Thyroid gland (tissue), 4 donors: Measurements from ENCODE around the gene PPP4R1. TPM values are rescaled to one million over a fixed set of nuclear protein-coding genes. Genes with fewer than 3 reads are reported as not detected.

Experiments used
- DNase-seq, 2 donors: peaks; one replicate each; pipeline ENCODE4 v3.0.0-alpha.2; 2019
- H3K27ac ChIP-seq, 3 donors: fragments of 200-600 bp; sonication (generic); 1 replicate in 2 of 3; 2 replicates in 1 of 3; pipeline ENCODE4 v1.5.1; 2016 to 2019; ENCODE audit warnings: mild to moderate bottlenecking in 1 of 3, moderate library complexity in 1 of 3
- H3K27me3 ChIP-seq: fragments of 200-600 bp; sonication (generic); one replicate; pipeline ENCODE4 v1.5.1; 2019
- H3K36me3 ChIP-seq, 2 donors: fragments of 200-600 bp; sonication (generic); one replicate each; pipeline ENCODE4 v1.5.1; 2016 to 2019
- H3K4me1 ChIP-seq, 2 donors: fragments of 200-600 bp; sonication (generic); one replicate each; pipeline ENCODE4 v1.5.1; 2017 to 2019
- H3K4me3 ChIP-seq, 3 donors: fragments of 200-600 bp; sonication (generic); replicated peaks in 1 of 3; 1 replicate in 2 of 3; 2 replicates in 1 of 3; pipeline ENCODE4 v1.5.1; 2016; ENCODE audit warnings: mild to moderate bottlenecking in 1 of 3
- H3K9me3 ChIP-seq: fragments of 200-600 bp; sonication (generic); one replicate; pipeline ENCODE4 v1.5.1; 2017
- CTCF ChIP-seq, 6 experiments: fragments of 200-600 bp in 3 of 6; fragments of 450-650 bp in 3 of 6; sonication (generic) in 3 of 6; IDR thresholded peaks; one replicate each; pipeline ENCODE4 v1.5.1; 2016 to 2019; ENCODE audit warnings: antibody characterized with exemption in 6 of 6, mild to moderate bottlenecking in 2 of 6, inconsistent platforms in 1 of 6, moderate library complexity in 1 of 6
- POLR2A ChIP-seq, 2 donors: fragments of 450-650 bp; IDR thresholded peaks; one replicate each; pipeline ENCODE4 v1.6.1; 2017; ENCODE audit warnings: antibody characterized with exemption in 2 of 2, mild to moderate bottlenecking in 2 of 2, moderate library complexity in 1 of 2
- WGBS, 2 donors: methylation state at CpG; one replicate each; pipeline ENCODE4 v1.1.5; 2017; 5-methylcytosine and 5-hydroxymethylcytosine counted together
- intact Hi-C: fragments of 100-400 bp; cut with DNase I; formaldehyde crosslinking; loops from one replicate; pipeline ENCODE4 v1.15.1; 2023
- total RNA-seq, 4 donors: library from RNA; depleted of rRNA; stranded (reverse); fragments of >200 nt; gene quantifications; one replicate each; pipeline ENCODE4 v1.2.3, GENCODE V29; 2016

Gene PPP4R1
- total RNA-seq, 4 donors from 2014 or later = 95.5 to 170 (median 110) TPM

DNA sequence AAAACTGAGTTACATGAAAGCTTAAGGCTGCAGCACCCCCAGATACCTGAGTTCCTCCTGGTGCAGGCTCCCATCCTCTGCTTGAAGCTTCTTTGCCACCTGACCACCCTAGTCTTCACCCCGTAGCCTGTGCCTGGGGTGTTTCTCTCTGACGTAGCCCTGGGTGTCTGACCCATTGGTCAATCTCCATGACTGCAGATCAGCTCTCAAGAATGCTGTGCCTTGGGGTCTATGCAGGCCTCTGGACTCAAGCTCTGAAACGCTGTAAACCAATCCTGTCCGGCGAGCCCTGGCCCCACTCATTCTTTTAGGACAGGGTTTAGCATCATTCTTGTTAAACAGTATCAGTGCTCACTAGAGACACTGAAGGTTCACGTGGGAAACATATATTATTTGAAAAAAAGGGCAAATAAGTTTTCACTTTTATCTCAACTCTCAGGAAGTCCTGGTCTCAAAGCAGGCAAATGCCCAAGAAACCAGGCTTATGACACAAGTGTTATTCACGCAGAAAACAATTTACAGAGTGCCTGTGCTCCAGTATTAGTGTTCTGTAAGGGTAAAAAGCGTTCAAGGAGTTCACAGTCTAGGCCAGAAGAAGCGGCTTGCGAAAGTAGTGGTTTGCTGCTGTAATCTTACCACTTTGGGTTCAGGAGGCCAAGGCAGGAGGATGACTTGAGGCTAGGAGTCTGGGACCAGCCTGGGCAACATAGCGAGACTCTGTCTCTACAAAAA is 22.8 kb upstream of the PPP4R1 start:
- Histone ChIP-seq H3K4me3 (no peak overlapping the region), H3K9me3 (no peaks in the 10 kb centered on the region), H3K27ac (no peak overlapping the region), H3K27me3 (no peaks in the 10 kb centered on the region), H3K4me1 (no peaks in the 10 kb centered on the region), H3K36me3 (no peaks in the 10 kb centered on the region)
- intact Hi-C loops = no loop called here
- TF ChIP-seq POLR2A (IDR thresholded peaks at IDR 0.05) = no peak
- TF ChIP-seq CTCF (IDR thresholded peaks at IDR 0.05) = no peak
- DNase-seq = no peak
- 94% methylated on average over 10 to 11 of the region's 11 CpGs for WGBS, 2 donors

- H3K36me3 ChIP-seq = no peaks in the 10 kb centered on the region
- no peak overlapping the region for H3K27ac ChIP-seq
- TF ChIP-seq POLR2A (IDR thresholded peaks at IDR 0.05) (no peak), CTCF (IDR thresholded peaks at IDR 0.05) (no peak)
- WGBS, 2 donors = 96 to 97% methylated on average over 8 of the region's 8 CpGs
- H3K4me3 ChIP-seq = no peak overlapping the region
- H3K4me1 ChIP-seq = no peaks in the 10 kb centered on the region
- DNase-seq = no peak
- no peaks in the 10 kb centered on the region for H3K9me3 ChIP-seq
- intact Hi-C loops = no loop called here
- no peaks in the 10 kb centered on the region for H3K27me3 ChIP-seq
Observed at GRCh38 chr18:9634856-9635255, 20.5 kb upstream of the PPP4R1 start.

DNA sequence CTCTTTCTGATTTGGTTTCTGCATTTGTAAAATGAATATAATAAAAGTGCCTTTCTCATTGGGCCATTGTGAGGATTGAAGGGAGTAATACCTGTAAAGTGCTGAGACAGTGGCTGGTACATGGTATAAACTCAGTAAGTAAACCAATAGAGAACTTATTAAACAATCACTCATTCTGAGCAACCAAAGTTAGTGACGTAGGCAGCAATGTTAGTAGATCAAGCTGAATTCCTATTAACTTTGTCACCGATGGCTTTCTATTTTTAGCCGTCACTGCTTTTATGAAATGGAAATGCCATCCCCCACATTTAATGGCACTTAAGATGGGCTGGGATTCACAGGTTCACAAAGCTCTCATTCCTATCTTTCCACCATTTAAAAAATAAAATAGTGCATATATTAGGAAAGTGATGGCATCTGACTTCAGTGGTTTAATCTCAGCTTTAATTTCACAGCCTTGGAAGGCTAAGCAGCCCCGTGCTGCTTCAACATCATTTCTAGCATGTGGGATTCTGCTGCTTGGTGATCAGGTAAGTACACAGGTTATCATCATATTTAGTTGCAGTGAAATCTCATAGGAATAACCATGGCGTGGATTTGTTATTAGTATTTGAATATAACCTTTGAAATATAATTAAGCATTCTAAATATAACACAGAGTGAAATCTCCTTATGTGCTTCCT is 17.6 kb upstream of the PPP4R1 start:
- TF ChIP-seq CTCF (IDR thresholded peaks at IDR 0.05) (no peak), POLR2A (IDR thresholded peaks at IDR 0.05) (no peak)
- Histone ChIP-seq H3K36me3 (no peaks in the 10 kb centered on the region), H3K9me3 (no peaks in the 10 kb centered on the region), H3K4me1 (no peaks in the 10 kb centered on the region), H3K27me3 (no peaks in the 10 kb centered on the region), H3K27ac (no peak overlapping the region), H3K4me3 (no peak overlapping the region)
- DNase-seq = no peak
- intact Hi-C loops = no loop called here
- WGBS, 2 donors = 78 to 81% methylated on average over 5 of the region's 5 CpGs

DNA sequence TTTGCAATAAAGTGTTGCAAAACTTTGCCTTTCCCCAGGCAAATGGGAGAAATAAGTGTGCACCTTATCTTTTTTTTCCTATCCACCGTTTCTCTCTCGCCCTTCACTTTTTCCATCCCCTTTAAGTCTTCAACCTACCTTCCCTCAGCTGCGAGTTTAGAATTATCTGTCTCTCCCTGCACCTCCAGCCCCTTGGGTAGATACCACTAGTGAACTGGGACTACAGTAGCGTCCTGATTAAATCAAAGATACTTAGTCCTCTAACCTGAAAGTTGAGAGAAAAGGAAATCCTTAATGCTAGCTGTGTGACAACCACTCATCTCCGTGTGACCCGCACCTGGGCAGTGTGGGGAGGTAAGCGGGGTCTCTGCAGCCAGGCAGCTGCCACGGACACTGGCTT is 16.1 kb upstream of the PPP4R1 start:
- no peak overlapping the region for H3K27ac ChIP-seq
- no peak overlapping the region for H3K4me3 ChIP-seq
- DNase-seq = no peak
- no peaks in the 10 kb centered on the region for H3K9me3 ChIP-seq
- H3K4me1 ChIP-seq = no peaks in the 10 kb centered on the region
- no peaks in the 10 kb centered on the region for H3K36me3 ChIP-seq
- TF ChIP-seq CTCF (IDR thresholded peaks at IDR 0.05) (no peak), POLR2A (IDR thresholded peaks at IDR 0.05) (no peak)
- H3K27me3 ChIP-seq = no peaks in the 10 kb centered on the region
- intact Hi-C loops = no loop called here
- 85 to 87% methylated on average over 8 of the region's 8 CpGs for WGBS, 2 donors

GRCh38 chr18:9629709-9630108 is 15.3 kb upstream of the PPP4R1 start:
- no peak for TF ChIP-seq CTCF (IDR thresholded peaks at IDR 0.05)
- no peak for TF ChIP-seq POLR2A (IDR thresholded peaks at IDR 0.05)
- intact Hi-C loops = no loop called here
- Histone ChIP-seq H3K27me3 (no peaks in the 10 kb centered on the region), H3K4me3 (no peak overlapping the region), H3K36me3 (no peaks in the 10 kb centered on the region), H3K4me1 (no peaks in the 10 kb centered on the region), H3K9me3 (no peaks in the 10 kb centered on the region), H3K27ac (no peak overlapping the region)
- no peak for DNase-seq
- WGBS, 2 donors = 94% methylated on average over 4 of the region's 4 CpGs
